Activated CD4-positive, alpha-beta T cell treated with anti-CD3 and anti-CD28 coated beads for 4 hours (primary cell): ENCODE data around the gene IP6K1.
"Not testable (repeated sequence)": the region's sequence is repeated elsewhere in the genome, so short reads cannot be mapped to it uniquely, and the experiment has no call there.

Source experiments
- DNase-seq, 2 donors: peaks; one replicate each; pipeline ENCODE4 v3.0.0-alpha.2; 2020

The IP6K1 gene

DNA sequence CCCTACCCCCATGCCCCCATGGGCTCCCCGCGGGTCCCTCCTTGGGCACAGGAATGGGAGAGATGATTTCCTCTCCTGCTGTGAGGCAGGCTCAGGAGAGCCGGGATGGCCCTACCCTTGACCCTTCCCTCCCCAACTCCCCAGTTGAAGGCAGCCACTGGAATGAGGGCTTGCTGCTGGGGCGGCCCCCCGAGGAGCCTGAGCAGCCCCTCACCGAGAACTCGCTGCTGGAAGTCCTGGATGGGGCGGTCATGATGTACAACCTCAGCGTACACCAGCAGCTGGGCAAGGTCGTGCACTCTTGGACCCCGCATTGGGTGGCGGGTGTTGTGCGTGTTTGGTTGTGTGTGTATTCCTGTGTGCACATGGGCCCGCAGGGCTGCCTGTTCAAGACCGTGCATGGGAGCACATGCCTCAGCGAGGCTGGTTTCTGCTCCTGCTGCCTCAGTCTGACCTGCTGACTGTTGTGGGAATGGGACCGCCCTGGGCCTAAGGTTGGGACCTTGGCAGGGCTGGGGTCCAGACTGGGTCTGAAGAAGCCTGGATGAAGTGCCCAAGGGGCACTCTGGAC is 80.9 kb downstream of the IP6K1 start:
- no peak for DNase-seq

- no peak for DNase-seq
These were observed 81.7 kb downstream of the IP6K1 start for GRCh38 chr3:49704629-49705028.

GRCh38 chr3:49703956-49704355 is 82.4 kb downstream of the IP6K1 start:
- no peak for DNase-seq

DNA sequence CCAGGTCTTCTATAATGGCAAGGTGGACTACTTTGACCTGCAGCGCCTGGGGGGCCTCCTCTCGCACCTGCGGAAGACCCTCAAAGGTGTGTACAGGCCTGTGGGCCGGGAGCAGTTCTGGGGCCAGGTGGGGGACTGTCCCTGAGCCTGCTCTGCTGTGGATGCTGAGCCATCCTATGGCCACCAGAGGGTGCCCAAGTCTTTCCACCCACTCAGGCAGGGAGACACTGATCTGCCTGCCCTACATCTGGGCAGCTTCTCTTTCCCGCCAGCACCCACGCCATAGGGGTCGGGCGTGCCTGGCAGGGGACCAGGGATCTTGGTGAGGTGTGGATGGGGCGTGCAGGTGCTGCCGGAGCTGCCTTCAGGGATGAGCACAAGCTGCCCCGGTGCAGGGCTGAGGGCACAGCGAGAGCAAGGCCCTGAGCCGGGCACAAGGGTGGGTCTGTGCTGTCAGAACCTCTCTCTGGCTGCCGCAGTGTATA is 82.9 kb downstream of the IP6K1 start:
- DNase-seq = peak; percentile 52 to 59

DNA sequence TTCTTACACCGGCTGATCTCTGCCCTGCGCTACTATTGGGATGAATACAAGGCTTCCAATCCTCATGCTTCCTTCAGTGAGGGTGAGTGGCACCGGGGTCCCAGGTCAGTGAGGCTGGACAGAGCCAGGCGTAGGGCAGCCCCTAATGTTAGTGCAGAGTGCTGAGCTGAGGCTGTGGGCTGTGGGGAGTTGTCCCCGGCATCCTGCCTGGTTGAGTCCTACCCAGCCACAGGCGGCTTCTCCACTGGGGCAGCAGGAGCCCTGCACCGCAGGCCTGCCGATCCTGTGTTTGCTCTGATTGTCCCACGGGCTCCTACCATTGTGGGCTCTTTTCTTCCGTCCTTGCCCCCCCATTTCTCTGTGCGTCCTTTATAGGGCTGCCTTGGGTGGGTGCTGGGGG is 83.7 kb downstream of the IP6K1 start:
- no peak for DNase-seq

DNA sequence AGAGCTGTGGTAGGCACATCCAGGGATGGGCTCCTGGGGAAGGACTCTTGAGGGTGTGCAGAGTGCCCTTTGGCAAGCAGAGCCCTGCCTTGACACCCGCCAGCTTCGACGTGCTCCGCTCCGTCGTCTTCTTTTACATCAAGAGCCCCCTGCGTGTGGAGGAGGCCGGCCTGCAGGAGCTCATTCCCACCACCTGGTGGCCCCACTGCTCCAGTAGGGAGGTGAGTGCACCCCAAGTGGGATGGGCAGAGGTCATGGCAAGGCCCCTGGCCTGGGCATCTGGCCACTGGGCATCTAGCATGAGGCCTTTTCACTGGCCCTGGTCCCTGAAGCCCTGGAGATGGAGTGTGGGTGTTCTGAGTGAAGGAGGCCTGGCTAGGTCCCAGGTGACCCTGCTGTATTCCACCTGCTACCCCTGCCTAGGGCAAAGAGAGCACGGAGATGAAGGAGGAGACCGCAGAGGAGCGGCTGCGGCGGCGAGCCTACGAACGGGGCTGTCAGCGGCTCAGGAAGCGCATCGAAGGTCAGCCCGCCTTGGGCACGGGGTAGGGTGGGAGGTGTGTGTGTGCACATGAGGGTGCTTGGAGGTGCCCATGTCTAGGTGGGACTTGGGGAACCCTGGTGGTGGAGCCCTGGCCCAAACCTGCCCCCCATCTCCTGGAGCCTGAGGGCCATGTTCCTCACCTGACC is 84.8 kb downstream of the IP6K1 start:
- no peak for DNase-seq

GRCh38 chr3:49700453-49701128 is 85.8 kb downstream of the IP6K1 start:
- DNase-seq = no peak

DNA sequence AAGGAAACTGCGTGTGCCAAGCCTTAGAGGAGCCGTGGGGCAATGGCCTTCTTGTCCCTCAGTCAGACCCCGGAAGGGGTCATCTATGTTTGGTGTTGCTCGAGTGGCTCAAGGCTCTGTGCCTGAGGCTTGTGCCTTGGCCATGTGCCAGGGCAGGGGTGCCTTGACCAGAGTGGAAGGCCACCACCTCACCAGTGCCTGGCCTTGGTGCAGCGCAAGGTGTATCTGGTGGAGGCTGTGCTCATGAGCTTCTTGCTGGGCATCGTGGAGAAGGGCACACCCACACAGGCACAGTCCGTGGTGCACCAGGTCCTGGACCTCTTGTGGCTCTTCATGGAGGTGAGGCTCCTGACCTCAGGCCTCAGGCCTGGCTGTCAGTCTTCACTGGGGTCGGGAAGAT is 86.3 kb downstream of the IP6K1 start:
- DNase-seq = no peak

DNA sequence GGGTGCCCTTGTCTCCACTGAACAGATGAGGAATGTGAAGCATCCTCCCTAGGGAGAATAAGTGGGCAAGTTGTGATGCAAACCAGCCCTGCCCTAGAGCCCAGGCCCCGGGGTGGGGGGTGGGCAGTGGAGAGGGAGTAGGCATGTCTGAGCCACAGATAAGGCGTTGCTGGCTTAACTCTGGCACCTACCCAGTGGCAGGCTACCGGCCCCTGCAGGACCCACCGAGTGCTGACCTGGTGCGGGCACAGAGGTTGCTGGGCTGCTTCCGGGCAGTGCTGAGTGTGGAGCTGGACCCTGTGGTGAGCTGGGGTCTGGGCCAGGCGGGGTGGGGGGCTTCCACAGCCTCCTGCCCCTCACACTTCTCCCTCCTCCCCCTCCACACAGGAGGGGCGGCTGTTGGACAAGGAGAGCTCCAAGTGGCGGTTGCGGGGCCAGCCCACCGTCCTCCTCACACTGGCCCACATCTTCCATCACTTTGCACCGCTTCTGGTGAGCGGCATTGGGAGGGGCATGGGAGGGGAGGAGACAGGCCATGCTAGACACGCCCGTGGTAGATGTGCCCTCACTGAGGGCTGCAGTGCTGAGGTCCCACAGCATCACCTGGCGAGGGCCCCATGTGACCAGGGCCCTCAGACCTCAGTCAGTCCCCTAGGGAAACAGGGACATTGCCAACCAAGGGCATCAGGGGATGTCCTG is 86.9 kb downstream of the IP6K1 start:
- no peak for DNase-seq

- DNase-seq = not testable (repeated sequence)
These were observed 90.9 kb downstream of the IP6K1 start for GRCh38 chr3:49695350-49696015.

DNA sequence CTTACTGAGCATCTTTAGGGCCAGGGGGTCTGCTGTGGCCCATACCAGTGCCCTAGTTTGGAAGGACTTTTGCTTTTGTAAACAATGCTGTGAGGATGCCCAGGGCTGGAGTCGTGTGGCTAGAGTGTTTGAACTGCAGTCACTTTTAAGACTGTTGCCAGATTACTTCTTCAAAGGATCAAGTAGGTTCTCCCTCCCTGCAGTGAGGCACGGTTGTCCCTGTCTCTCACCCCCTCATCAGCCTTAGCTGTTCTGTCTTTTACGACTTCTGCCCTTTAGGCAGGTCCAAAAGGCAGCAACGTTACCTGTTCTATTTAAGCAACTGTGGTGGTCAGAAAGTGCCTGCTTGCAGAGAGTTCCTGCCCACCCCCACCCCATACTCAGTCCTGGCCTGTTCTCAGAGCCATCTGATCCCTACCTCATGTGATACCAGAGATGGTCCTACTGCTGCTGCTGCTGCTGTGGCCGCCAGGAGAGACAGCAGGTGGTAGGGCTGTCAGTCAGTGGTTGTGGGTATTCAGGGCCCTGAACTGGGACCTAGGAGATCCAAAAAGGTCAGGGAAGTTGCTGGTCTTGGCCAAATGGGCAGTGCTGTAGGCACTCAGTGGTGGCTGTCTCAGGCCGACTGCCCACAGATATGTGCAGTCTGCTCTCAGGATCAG is 91.8 kb downstream of the IP6K1 start:
- DNase-seq = not testable (repeated sequence)

DNA sequence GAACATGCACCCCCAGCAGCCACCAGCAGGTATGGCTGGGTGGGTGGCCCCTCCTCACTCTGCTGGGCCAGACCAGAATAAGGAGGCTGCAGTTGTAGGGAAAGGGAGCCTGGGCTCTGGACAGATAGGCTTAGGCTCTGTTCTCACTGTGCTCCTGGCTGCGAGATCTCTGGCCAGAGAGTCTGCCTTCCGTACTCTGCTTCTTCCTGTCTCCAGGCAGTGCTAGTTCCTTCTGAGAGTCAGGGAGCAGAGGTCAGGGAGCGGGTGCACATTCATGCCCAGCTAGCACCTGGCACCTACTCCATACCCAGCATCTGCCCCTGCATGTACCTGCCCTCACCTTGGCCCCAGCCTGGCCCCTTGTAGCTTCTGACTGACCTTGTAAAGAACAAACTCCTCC is 94.9 kb downstream of the IP6K1 start:
- DNase-seq = not testable (repeated sequence)

- not testable (repeated sequence) for DNase-seq
These were observed 95.5 kb downstream of the IP6K1 start for GRCh38 chr3:49690856-49691255.

DNA sequence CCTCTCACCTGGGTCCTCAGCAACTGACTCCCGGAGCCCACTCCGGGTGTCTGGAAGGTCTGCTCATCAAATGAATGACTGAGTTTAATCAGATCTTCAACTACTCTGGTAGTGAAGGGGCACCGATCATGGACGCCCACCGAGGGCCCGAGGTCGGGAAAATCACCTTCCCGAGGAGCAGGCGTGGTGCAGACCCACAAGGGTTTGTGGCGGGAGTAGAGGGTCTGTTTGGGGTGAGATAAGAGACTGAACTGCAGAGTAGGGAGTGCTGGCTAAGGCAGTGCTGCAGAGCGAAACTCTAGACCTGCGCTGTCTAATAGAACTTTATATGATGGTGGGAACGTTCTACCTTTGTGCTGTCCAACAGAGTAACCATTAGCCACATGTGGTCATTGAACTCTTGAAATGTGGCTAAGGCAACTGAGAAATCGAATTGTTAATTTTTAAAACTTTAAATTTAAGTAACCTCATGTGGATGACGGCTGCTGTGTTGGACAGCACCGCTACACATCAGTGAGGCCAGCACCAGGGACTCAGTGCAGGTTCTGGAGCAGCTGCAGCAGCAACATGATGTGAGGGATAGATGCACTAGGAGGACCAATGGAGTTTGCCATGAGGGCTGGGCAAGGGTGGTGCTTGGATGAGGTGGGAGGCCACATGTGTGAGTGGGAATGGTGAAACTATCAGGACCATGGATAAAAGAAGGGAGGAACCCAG is 96.3 kb downstream of the IP6K1 start:
- DNase-seq = not testable (repeated sequence)

- peak; percentile 89 to 90 for DNase-seq
These were observed 97.1 kb downstream of the IP6K1 start, which contains the start of the genes MST1 and RNF123 for GRCh38 chr3:49689046-49689907. MST1 (minus strand) TSS chr3:49689474; CDS start chr3:49688691, 783 bp downstream. RNF123 (plus strand) TSS chr3:49689557; CDS start chr3:49691166, 1,609 bp downstream.

GRCh38 chr3:49688338-49689045 is 97.8 kb downstream of the IP6K1 start:
- DNase-seq = not testable (repeated sequence)

DNA sequence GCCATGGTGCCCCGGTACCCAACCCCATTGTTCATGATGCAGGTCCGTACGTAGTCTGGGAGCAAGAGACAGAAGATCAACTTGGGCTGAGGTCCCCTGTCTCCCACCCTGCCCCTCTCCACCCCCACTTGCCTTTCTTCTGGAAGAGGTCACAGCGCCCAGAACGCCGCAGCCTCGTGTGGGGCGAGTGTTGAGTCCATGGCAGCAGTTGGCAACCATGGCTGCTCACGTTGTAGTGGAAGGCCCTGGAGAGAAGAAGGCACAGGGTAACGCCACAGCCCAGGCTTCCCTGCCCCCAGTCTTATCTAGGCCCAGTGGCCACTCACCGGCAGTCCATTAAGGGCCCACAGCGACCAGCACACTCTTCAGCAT is 98.9 kb downstream of the IP6K1 start:
- not testable (repeated sequence) for DNase-seq

- DNase-seq = peak; percentile 32 to 40
These were observed 99.4 kb downstream of the IP6K1 start for GRCh38 chr3:49686769-49687423.

- peak; percentile 32 to 43 for DNase-seq
These were observed 100.0 kb downstream of the IP6K1 start for GRCh38 chr3:49686346-49686745.
